Measurements from ENCODE around the gene RITA1. TPM values are rescaled to one million over a fixed set of nuclear protein-coding genes. Genes with fewer than 3 reads are reported as not detected.

RITA1 gene
- total and polyA plus RNA-seq, 2 donors (not counting 3 experiments of a cell fraction or from before 2014, with no cell fraction given) = 20.7 to 21.3 TPM

DNA sequence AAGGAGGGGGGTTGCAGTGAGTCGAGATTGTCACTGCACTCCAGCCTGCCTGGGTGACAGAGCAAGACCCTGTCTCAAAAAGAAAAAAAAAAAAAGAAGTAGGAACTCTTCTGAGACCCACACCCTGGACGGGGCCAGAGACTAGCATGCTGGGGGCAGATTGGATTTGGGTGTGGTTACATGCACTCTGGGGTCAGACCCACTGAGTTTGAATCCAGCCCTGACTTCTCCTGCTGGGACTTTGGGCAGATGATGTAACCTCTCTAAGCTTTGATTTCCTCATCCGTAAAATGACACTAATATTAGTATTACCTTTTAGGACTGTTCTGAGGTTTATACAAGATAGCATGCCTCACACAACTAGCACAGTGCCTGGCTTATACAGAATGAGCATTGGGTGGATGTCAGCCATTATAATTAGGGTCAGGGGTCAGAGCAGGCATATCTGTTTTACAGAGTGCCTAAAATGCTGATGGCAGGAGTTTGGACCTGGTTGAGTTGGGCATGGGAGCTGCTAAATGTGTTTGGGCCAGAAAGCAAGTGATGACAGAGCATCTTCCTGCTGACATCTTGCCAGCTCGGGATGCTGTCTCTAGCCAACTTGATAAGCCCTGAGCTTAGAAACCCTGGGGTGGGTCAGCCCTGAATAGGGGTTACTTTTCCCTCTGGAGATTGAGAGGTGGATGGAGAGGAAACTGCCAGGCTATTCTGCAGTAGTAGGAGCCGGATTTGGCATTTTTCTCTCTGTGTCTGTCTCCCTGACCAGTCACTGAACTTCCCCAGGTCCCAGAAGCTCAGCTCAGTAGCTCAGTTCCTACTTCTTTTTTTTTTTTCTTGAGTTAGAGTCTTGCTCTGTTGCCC is 51.2 kb downstream of the RITA1 start:
- no TSS peak for BruUV-seq (replicated peaks)
- TF ChIP-seq POLR2AphosphoS5 (IDR thresholded peaks at IDR 0.05; ENCODE audit: insufficient read depth, low read depth, low read length) (no peak), FOS (IDR thresholded peaks at IDR 0.05; ENCODE audit: borderline replicate concordance, insufficient read depth, low read length) (no peak), MYC (IDR thresholded peaks at IDR 0.05; ENCODE audit: low read depth, low read length) (no peak), JUN (IDR thresholded peaks at IDR 0.05; ENCODE audit: borderline replicate concordance, insufficient read depth, insufficient read length, low read depth) (no peak), POLR2A (IDR thresholded peaks at IDR 0.05; ENCODE audit: low read depth, low read length) (no peak), GATA2 (IDR thresholded peaks at IDR 0.05; ENCODE audit: insufficient read depth, insufficient read length, low read depth, low read length) (no peak), EZH2 (IDR thresholded peaks at IDR 0.05; ENCODE audit: borderline replicate concordance, low read depth, low read length, severe bottlenecking) (no peak)
- TF ChIP-seq, protein P1, sequence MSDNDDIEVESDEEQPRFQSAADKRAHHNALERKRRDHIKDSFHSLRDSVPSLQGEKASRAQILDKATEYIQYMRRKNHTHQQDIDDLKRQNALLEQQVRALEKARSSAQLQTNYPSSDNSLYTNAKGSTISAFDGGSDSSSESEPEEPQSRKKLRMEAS (IDR thresholded peaks at IDR 0.05; ENCODE audit: insufficient read depth, insufficient read length) = no peak
- TF ChIP-seq, protein P2, sequence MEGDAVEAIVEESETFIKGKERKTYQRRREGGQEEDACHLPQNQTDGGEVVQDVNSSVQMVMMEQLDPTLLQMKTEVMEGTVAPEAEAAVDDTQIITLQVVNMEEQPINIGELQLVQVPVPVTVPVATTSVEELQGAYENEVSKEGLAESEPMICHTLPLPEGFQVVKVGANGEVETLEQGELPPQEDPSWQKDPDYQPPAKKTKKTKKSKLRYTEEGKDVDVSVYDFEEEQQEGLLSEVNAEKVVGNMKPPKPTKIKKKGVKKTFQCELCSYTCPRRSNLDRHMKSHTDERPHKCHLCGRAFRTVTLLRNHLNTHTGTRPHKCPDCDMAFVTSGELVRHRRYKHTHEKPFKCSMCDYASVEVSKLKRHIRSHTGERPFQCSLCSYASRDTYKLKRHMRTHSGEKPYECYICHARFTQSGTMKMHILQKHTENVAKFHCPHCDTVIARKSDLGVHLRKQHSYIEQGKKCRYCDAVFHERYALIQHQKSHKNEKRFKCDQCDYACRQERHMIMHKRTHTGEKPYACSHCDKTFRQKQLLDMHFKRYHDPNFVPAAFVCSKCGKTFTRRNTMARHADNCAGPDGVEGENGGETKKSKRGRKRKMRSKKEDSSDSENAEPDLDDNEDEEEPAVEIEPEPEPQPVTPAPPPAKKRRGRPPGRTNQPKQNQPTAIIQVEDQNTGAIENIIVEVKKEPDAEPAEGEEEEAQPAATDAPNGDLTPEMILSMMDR (IDR thresholded peaks at IDR 0.05; ENCODE audit: extremely low read depth in 1 of 2, insufficient read depth in 1 of 2, low read depth in 1 of 2, low read length in 2 of 2) = no peak
- Histone ChIP-seq H4K20me1 (replicated peaks; ENCODE audit: control insufficient read depth, extremely low read depth, insufficient read depth, low read length) (no peaks in the 10 kb centered on the region), H3K9me3 (replicated peaks; ENCODE audit: control insufficient read depth, insufficient read depth, low read length) (no peaks in the 10 kb centered on the region), H3K9ac (replicated peaks; ENCODE audit: extremely low read depth, insufficient read depth, low read length) (no peak overlapping the region), H2AFZ (ENCODE audit: low read depth, low read length) (no peak overlapping the region), H3K4me1 (ENCODE audit: control insufficient read depth, extremely low read depth, insufficient read depth, low read length) (peaks cover 16% of the 10 kb centered on the region), H3K79me2 (ENCODE audit: control insufficient read depth, insufficient read depth, low read length) (no peaks in the 10 kb centered on the region), H3K4me2 (ENCODE audit: insufficient read depth, low read length) (no peak overlapping the region), H3K36me3 (ENCODE audit: control insufficient read depth in 2 of 2, extremely low read depth in 1 of 2, insufficient read depth in 2 of 2, low read length in 2 of 2) (peaks cover 0 to 13% of the 10 kb centered on the region in 2 experiments), H3K4me3 (replicated peaks in 1 of 3; ENCODE audit: insufficient read depth in 1 of 3, low read depth in 1 of 3, low read length in 3 of 3) (no peak overlapping the region), H3K27me3 (ENCODE audit: control insufficient read depth in 2 of 2, insufficient read depth in 2 of 2, low read length in 2 of 2) (no peaks in the 10 kb centered on the region), H3K9me1 (replicated peaks; ENCODE audit: control insufficient read depth, extremely low read depth, insufficient read depth, low read length) (no peaks in the 10 kb centered on the region), H3K27ac (ENCODE audit: insufficient read depth, low read depth, low read length) (no peak overlapping the region)
- DNase-seq (ENCODE audit: low read depth, low spot score) (no peak), FAIRE-seq (no peak)
- ChIA-PET POLR2A (interaction anchor here (3.7 kb wide), 1 partner anchor 15 kb away, joined by 15 read pairs; the partner anchor contains the start of gene TPCN1), CTCF (interaction anchor here (1.3 to 1.6 kb wide), 2 partner anchors 14 to 189 kb away, joined by 3 to 5 read pairs; no protein-coding TSS in a partner anchor)
- intact Hi-C loops (cut with micrococcal nuclease) = no loop called here
- dilution Hi-C loops (cut with MboI; ENCODE audit: extremely low pct_ligation_motif_present, low sequenced_read_pairs) = no loop called here
